Cardiac muscle cell (in vitro differentiated cells and primary cell): ENCODE data around the gene ANP32B. TPM values are rescaled to one million over a fixed set of nuclear protein-coding genes. Genes with fewer than 3 reads are reported as not detected.

Source experiments
- DNase-seq, 2 donors: peaks; one replicate each; pipeline versions ENCODE4 v3.0.0 to v3.0.0-alpha.2; 2010 to 2017; ENCODE audit warnings: low read depth in 1 of 2, low spot score in 1 of 2
- H3K27ac ChIP-seq: fragments of 200-600 bp; sonication (generic); 2 replicates; pipeline ENCODE4 v1.5.1; 2016
- H3K27me3 ChIP-seq: fragments of 200-600 bp; sonication (generic); 2 replicates; pipeline ENCODE4 v1.6.0; 2016; ENCODE audit warnings: control low read depth
- H3K36me3 ChIP-seq: fragments of 200-600 bp; sonication (generic); 2 replicates; pipeline ENCODE4 v1.5.1; 2016; ENCODE audit warnings: control low read depth
- H3K4me1 ChIP-seq: fragments of 200-600 bp; sonication (generic); 2 replicates; pipeline ENCODE4 v1.8.1; 2017; ENCODE audit warnings: low read depth, mild to moderate bottlenecking, mixed run types
- H3K4me3 ChIP-seq: fragments of 200-600 bp; sonication (generic); 2 replicates; pipeline ENCODE4 v1.5.1; 2016; ENCODE audit warnings: mild to moderate bottlenecking
- H3K9me3 ChIP-seq: fragments of 200-600 bp; sonication (generic); 2 replicates; pipeline ENCODE4 v1.5.1; 2017; ENCODE audit warnings: low read depth, mild to moderate bottlenecking, control low read depth
- CTCF ChIP-seq: IDR thresholded peaks from 2 replicates; pipeline ENCODE4 v1.5.1; 2012; ENCODE audit warnings: low read depth, mild to moderate bottlenecking, low read length
- polyA plus RNA-seq: library from polyadenylated mRNA; unstranded; fragments of >200 nt; fragmentation: Nextera tagmentation; extraction: Ambion mirVana; gene quantifications from 2 replicates; pipeline ENCODE4 v1.2.1, GENCODE V29; 2016
- total RNA-seq: library from RNA; depleted of rRNA; stranded (reverse); fragments of >200 nt; gene quantifications from 2 replicates; pipeline ENCODE4 v1.2.3, GENCODE V29; 2016

Gene ANP32B
- total and polyA plus RNA-seq, 2 experiments from 2014 or later, result 27.2 to 77.5 TPM

GRCh38 chr9:98057138-98057799 is 74.1 kb downstream of the ANP32B start:
- DNase-seq, result peak in 1 of 2 donors; percentile 23
- Histone ChIP-seq H3K4me1 (no peaks in the 10 kb centered on the region), H3K9me3 (no peaks in the 10 kb centered on the region), H3K4me3 (peak overlapping the region; percentile 70), H3K27me3 (no peaks in the 10 kb centered on the region), H3K36me3 (no peaks in the 10 kb centered on the region), H3K27ac (peak overlapping the region; percentile 87)
- no peak for TF ChIP-seq CTCF

- no peak for DNase-seq
- no peak for TF ChIP-seq CTCF
- peaks cover 7% of the 10 kb centered on the region for H3K36me3 ChIP-seq
Measured at GRCh38 chr9:98062161-98062560, 79.0 kb downstream of the ANP32B start.

GRCh38 chr9:98064623-98065392 is 81.7 kb downstream of the ANP32B start:
- H3K9me3 ChIP-seq, result no peaks in the 10 kb centered on the region
- no peaks in the 10 kb centered on the region for H3K4me1 ChIP-seq
- H3K36me3 ChIP-seq, result peaks cover 7% of the 10 kb centered on the region
- H3K27ac ChIP-seq, result no peak overlapping the region
- no peak overlapping the region for H3K4me3 ChIP-seq
- peak in 1 of 2 donors; percentile 30 for DNase-seq
- no peaks in the 10 kb centered on the region for H3K27me3 ChIP-seq
- no peak for TF ChIP-seq CTCF

More at GRCh38 chr9:98062161-98062560, 79.0 kb downstream of the ANP32B start:
- Histone ChIP-seq H3K4me1 (no peaks in the 10 kb centered on the region), H3K27ac (no peak overlapping the region), H3K27me3 (no peaks in the 10 kb centered on the region), H3K4me3 (no peak overlapping the region), H3K9me3 (no peaks in the 10 kb centered on the region)

Other genes starting within 250 kb of the ANP32B start
- not detected in 2 replicates for gene FOXE1, start 130.1 kb upstream of the ANP32B start, total RNA-seq
- gene FOXE1, start 130.1 kb upstream of the ANP32B start, polyA plus RNA-seq, result not detected in 2 replicates
- 9.1 and 13.2 TPM in 2 replicates for gene TRMO, start 60.8 kb upstream of the ANP32B start, total RNA-seq
- 4.5 and 8.2 TPM in 2 replicates for gene TRMO, start 60.8 kb upstream of the ANP32B start, polyA plus RNA-seq
- not detected in 2 replicates for gene HEMGN, start 45.2 kb upstream of the ANP32B start, total RNA-seq
- not detected in 2 replicates for gene HEMGN, start 45.2 kb upstream of the ANP32B start, polyA plus RNA-seq
- 49.4 and 68.7 TPM in 2 replicates for gene NANS, start 73.4 kb downstream of the ANP32B start, total RNA-seq
- 55.3 and 95.4 TPM in 2 replicates for gene NANS, start 73.4 kb downstream of the ANP32B start, polyA plus RNA-seq
- gene TRIM14, start 135.9 kb downstream of the ANP32B start, total RNA-seq, result 1.3 and 1.5 TPM in 2 replicates
- gene TRIM14, start 135.9 kb downstream of the ANP32B start, polyA plus RNA-seq, result 0.57 and 4.4 TPM in 2 replicates
- gene CORO2A, start 209.3 kb downstream of the ANP32B start, total RNA-seq, result 2.0 and 2.4 TPM in 2 replicates
- gene CORO2A, start 209.3 kb downstream of the ANP32B start, polyA plus RNA-seq, result 1.1 and 2.0 TPM in 2 replicates